COLO829 (cell line): ENCODE results near the gene YIPF2.
"Not testable (repeated sequence)": the region's sequence is repeated elsewhere in the genome, so short reads cannot be mapped to it uniquely, and the experiment has no call there.

ENCODE experiments used
- DNase-seq: peaks from one replicate; pipeline ENCODE4 v3.0.0; 2012; ENCODE audit warnings: low spot score

Gene YIPF2

GRCh38 chr19:10928563-10929401 lies at the start of gene YIPF2, which contains the start of gene TIMM29:
Gene YIPF2, minus strand, starts transcription at chr19:10928639. Its CDS starts 229 bp downstream, at chr19:10928410.
Gene TIMM29, plus strand, starts transcription at chr19:10928811. Its CDS starts 12 bp downstream, at chr19:10928823.
- peak; percentile 99 for DNase-seq

GRCh38 chr19:10977742-10978092 lies 49.3 kb upstream of the YIPF2 start:
- no peak for DNase-seq

- DNase-seq = no peak
Measured at GRCh38 chr19:10976131-10976892, 47.9 kb upstream of the YIPF2 start.

GRCh38 chr19:10975374-10976130 lies 47.1 kb upstream of the YIPF2 start:
- peak; percentile 61 for DNase-seq

- DNase-seq = no peak
Measured at GRCh38 chr19:10971107-10971726, 42.8 kb upstream of the YIPF2 start.

- no peak for DNase-seq
Measured at GRCh38 chr19:10968527-10969135, 40.2 kb upstream of the YIPF2 start.

GRCh38 chr19:10966809-10967208 lies 38.4 kb upstream of the YIPF2 start:
- no peak for DNase-seq

- no peak for DNase-seq
Measured at GRCh38 chr19:10965398-10965797, 37.0 kb upstream of the YIPF2 start.

- DNase-seq = no peak
Measured at GRCh38 chr19:10964903-10965302, 36.5 kb upstream of the YIPF2 start.

GRCh38 chr19:10963865-10964264 lies 35.4 kb upstream of the YIPF2 start:
- no peak for DNase-seq

- no peak for DNase-seq
Measured at GRCh38 chr19:10962863-10963262, 34.4 kb upstream of the YIPF2 start.

- no peak for DNase-seq
Measured at GRCh38 chr19:10961073-10961860, 32.8 kb upstream of the YIPF2 start.

GRCh38 chr19:10960314-10961072 lies 32.1 kb upstream of the YIPF2 start, which contains the start of gene SMARCA4:
Gene SMARCA4, plus strand, starts transcription at chr19:10961030. Its CDS starts 23,122 bp downstream, at chr19:10984152.
- DNase-seq = peak; percentile 99

GRCh38 chr19:10959277-10959968 lies 31.0 kb upstream of the YIPF2 start:
- not testable (repeated sequence) for DNase-seq

GRCh38 chr19:10952809-10953208 lies 24.4 kb upstream of the YIPF2 start:
- no peak for DNase-seq

- no peak for DNase-seq
Measured at GRCh38 chr19:10946958-10947657, 18.7 kb upstream of the YIPF2 start.

GRCh38 chr19:10945264-10945663 lies 16.8 kb upstream of the YIPF2 start:
- no peak for DNase-seq

- DNase-seq = not testable (repeated sequence)
Measured at GRCh38 chr19:10943412-10943811, 15.0 kb upstream of the YIPF2 start.
